Motor neuron (in vitro differentiated cells): Measurements from ENCODE around the gene VIT. TPM values are rescaled to one million over a fixed set of nuclear protein-coding genes. Genes with fewer than 3 reads are reported as not detected.

Experiments
- ATAC-seq, 8 experiments: fragments of 200-7000 bp; cut with Tn5 transposase; replicated peaks in 6 of 8; 2 replicates each; pipeline ENCODE4 v1.8.0; 2021; ENCODE audit warnings: mild to moderate bottlenecking in 8 of 8, moderate library complexity in 8 of 8
- H3K27ac ChIP-seq, 2 donors: fragments of 250-450 bp; sonication (Bioruptor Pico); 2 replicates each; pipeline ENCODE4 v1.9.0; 2021; ENCODE audit warnings: antibody characterized with exemption in 2 of 2, mild to moderate bottlenecking in 2 of 2, moderate library complexity in 1 of 2
- H3K4me1 ChIP-seq, 2 donors: fragments of 250-450 bp; sonication (Bioruptor Pico); replicated peaks in 1 of 2; 2 replicates each; pipeline ENCODE4 v1.6.1; 2021; ENCODE audit warnings: antibody characterized with exemption in 2 of 2, mild to moderate bottlenecking in 2 of 2, moderate library complexity in 1 of 2
- H3K4me3 ChIP-seq, 5 donors: fragments of 250-450 bp; sonication (Bioruptor Pico); 2 replicates each; pipeline ENCODE4 v1.9.0; 2021; ENCODE audit warnings: antibody characterized with exemption in 5 of 5, mild to moderate bottlenecking in 5 of 5, moderate library complexity in 4 of 5
- WGBS, 10 experiments: fragments of 450-650 bp; shearing (Covaris generic); methylation state at CpG; one replicate each; pipeline ENCODE4 v1.0.0; 2022; 5-methylcytosine and 5-hydroxymethylcytosine counted together
- in situ Hi-C, 9 experiments: fragments of 400-800 bp; cut with MboI; loops; one replicate each; pipeline ENCODE4 v1.15.0; 2021; ENCODE audit warnings: low sequenced_read_pairs in 9 of 9, low pct_unique_long_range_greater_than_20kb in 2 of 9; ENCODE audit not compliant: unreplicated experiment in 9 of 9
- total RNA-seq, 8 experiments: library from RNA; unstranded; fragments of 300-600 nt; gene quantifications; 2 replicates each; pipeline versions ENCODE4 v1.2.3 to v1.2.4, GENCODE V29; 2022

The VIT gene
- total RNA-seq, 8 experiments from 2014 or later = 0.09 to 0.71 (median 0.28) TPM; not detected in 5

DNA sequence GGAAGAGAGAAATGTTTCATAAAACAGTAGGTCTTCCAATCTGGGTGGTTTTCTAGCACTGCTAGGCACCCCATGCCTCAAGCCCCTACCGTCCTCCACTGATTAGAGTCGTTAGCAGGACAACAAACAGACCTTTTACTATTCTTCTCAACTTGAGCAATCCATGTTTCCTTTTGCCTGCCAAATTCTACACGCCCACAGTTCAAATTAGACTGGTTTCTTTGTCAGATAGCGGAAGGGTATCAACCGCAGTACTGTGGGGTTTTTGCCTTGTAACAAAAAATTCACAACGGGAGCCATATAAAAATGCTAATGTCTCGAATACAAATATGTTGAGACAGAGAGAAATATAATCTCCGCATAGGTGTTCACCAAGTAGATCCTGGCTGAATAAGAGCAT lies 59.9 kb downstream of the VIT start:
- WGBS, 10 experiments = 40 to 89% (median 82%) methylated on average over 1 to 8 of the region's 8 CpGs
- no peak overlapping the region for H3K4me3 ChIP-seq
- no peaks in the 10 kb centered on the region for H3K4me1 ChIP-seq
- ATAC-seq = no peak
- in situ Hi-C loops = no loop called here
- H3K27ac ChIP-seq = no peak overlapping the region

GRCh38 chr2:36762764-36763490 lies 66.4 kb downstream of the VIT start:
- H3K4me3 ChIP-seq = no peak overlapping the region
- in situ Hi-C loops = no loop called here
- no peak overlapping the region for H3K27ac ChIP-seq
- ATAC-seq = no peak
- 49 to 100% (median 88%) methylated on average over 1 to 6 of the region's 9 CpGs; no CpG with 5 or more reads in 2 of the 10 experiments for WGBS, 10 experiments
- H3K4me1 ChIP-seq = no peaks in the 10 kb centered on the region

DNA sequence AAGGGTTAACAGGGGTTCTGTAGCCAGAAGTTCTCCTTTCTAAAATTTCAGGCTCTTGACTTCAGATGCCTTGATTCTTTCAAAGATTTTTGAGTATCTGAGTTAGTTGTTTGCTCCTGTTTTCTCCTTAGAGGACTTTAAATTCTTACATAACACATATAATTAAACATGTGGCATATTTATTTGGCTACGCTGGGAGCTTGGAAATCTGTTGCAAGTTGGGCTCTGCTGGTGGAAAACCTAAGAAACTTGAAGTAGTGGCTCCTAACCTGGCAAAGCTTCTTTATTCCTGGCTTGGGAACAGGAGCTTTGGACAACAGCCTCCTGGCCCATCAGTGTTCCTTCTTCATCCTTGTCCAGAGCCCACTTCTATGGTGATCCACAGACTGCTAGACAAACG lies 72.6 kb downstream of the VIT start:
- 10 to 88% (median 67%) methylated on average over 1 to 2 of the region's 2 CpGs; no CpG with 5 or more reads in 3 of the 10 experiments for whole genome bisulfite sequencing, 10 experiments
- ATAC-seq = no peak
- in situ Hi-C loops = no loop called here
- Histone ChIP-seq H3K4me3 (no peak overlapping the region), H3K4me1 (no peaks in the 10 kb centered on the region), H3K27ac (no peak overlapping the region)

DNA sequence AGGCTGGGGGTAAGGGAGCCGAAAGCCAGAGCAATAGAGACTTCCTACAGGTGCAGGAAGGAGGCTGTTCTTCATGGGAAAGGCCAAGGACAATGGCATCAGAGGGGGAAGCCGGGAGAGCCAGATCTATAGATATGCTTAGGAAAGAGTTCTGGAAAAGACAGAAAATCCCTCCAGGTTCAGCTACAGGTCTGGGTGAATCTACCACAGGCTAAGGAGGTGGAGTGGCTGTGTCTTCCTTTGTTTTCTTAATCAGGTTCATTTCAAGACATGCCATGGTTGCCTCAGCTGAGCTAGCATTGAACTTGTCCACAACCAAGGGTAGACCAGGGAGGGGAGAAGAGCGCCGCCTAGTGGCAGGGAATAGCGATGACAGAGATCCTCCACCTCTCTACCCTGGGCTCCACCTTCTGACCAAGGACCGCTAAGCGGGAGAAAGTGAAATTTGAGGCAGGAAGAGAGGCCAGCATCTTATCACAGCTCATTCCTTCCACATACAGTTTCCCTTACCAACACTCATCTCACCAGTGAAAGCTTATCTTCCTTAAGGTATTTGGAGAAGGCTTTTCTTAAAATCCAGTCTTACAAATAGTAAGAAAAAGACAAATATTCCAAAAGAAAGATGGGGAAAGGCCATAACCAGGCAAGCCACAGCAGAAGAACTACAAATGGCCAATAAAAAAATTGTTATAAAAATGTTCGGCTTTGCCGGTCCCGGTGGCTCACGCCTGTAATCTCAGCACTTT lies 74.2 kb downstream of the VIT start:
- Histone ChIP-seq H3K4me1 (no peaks in the 10 kb centered on the region), H3K27ac (no peak overlapping the region), H3K4me3 (no peak overlapping the region)
- 40 to 100% (median 61%) methylated on average over 4 to 9 of the region's 11 CpGs; no CpG with 5 or more reads in 1 of the 10 experiments for WGBS, 10 experiments
- in situ Hi-C loops = no loop called here
- ATAC-seq = peak in 3 of 8 experiments; percentile 85 to 99 (median 92)

GRCh38 chr2:36771671-36772070 lies 75.2 kb downstream of the VIT start:
- ATAC-seq = no peak
- in situ Hi-C loops = no loop called here
- no peak overlapping the region for H3K27ac ChIP-seq
- 44 to 92% (median 83%) methylated on average over 1 to 3 of the region's 3 CpGs; no CpG with 5 or more reads in 1 of the 10 experiments for WGBS, 10 experiments
- no peak overlapping the region for H3K4me3 ChIP-seq
- H3K4me1 ChIP-seq = no peaks in the 10 kb centered on the region

DNA sequence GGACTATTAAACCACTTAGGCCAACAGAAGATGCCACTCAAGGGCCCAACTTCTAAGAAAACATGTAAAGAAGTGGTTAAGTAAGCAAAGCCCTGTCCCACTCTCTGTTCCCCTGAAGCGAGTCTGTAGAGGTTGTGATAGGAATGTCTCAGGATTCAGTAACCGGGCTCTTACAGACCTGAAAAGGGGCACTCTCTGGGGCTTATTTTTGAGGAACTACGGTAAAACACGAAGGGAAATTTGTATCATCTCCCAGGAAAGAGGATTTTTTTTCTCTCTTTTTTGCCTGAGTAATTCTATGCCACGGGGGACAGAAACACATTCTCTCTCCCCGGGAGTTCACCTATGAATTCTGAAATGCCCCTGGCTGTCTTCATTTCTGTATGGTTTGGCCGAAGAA lies 77.4 kb downstream of the VIT start:
- in situ Hi-C loops = no loop called here
- WGBS, 10 experiments = 56 to 93% (median 83%) methylated on average over 2 to 7 of the region's 7 CpGs; no CpG with 5 or more reads in 1 of the 10 experiments
- Histone ChIP-seq H3K4me1 (no peaks in the 10 kb centered on the region), H3K4me3 (no peak overlapping the region), H3K27ac (no peak overlapping the region)
- ATAC-seq = no peak

DNA sequence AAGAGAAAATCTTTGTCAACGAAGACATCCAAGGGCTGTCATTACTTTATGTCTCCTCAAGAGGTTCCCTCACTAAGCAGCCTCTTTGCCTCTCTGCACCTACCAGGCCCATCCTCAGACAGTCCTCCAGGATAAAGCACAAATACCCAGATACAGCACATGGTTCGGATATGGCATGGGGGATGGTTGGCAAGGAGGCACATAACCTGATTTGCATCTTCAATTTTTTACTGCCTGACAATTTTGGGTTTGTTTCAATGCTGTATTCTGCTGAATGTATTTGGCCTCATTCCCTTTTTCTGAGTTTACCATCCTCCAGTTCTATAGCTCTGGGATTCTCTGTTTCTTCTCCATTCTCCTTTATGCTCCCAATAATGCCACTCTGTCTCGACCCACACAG lies 78.8 kb downstream of the VIT start:
- Histone ChIP-seq H3K4me3 (no peak overlapping the region), H3K27ac (no peak overlapping the region), H3K4me1 (no peaks in the 10 kb centered on the region)
- no peak for ATAC-seq
- WGBS, 10 experiments = 17 to 71% (median 65%) methylated on average over 1 to 3 of the region's 3 CpGs; no CpG with 5 or more reads in 2 of the 10 experiments
- in situ Hi-C loops = no loop called here

- Histone ChIP-seq H3K4me1 (no peaks in the 10 kb centered on the region), H3K27ac (no peak overlapping the region), H3K4me3 (no peak overlapping the region)
- in situ Hi-C loops = no loop called here
- WGBS, 10 experiments = 40 to 100% (median 87%) methylated on average over 1 to 4 of the region's 4 CpGs; no CpG with 5 or more reads in 3 of the 10 experiments
- no peak for ATAC-seq
Measured at GRCh38 chr2:36775806-36776205, 79.3 kb downstream of the VIT start.

- Histone ChIP-seq H3K4me3 (no peak overlapping the region), H3K4me1 (no peaks in the 10 kb centered on the region), H3K27ac (no peak overlapping the region)
- ATAC-seq = no peak
- WGBS, 10 experiments = 0 to 100% (median 66%) methylated on average over 1 of the region's 2 CpGs; no CpG with 5 or more reads in 4 of the 10 experiments
- in situ Hi-C loops = no loop called here
Measured at GRCh38 chr2:36777272-36777671, 80.8 kb downstream of the VIT start.

DNA sequence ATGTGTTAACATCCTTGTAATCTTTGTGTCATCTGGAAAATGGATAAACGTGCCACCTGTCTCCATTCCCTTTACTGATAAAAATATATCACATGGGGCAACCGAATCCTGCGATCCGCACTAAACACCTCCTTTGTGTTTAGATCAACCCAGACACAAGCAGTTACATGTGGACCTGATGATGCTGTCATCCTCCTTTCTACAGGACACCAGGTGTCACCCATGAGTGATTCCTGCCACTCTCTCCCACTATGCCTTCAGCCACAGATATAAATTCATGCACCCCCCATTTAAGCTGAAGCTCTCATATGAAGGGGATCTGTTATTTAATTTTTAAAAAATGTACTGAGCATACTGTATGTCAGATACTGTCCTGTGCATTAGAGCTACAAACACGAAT lies 81.3 kb downstream of the VIT start:
- WGBS, 10 experiments = 65 to 100% (median 83%) methylated on average over 1 to 5 of the region's 5 CpGs; no CpG with 5 or more reads in 1 of the 10 experiments
- no peak for ATAC-seq
- in situ Hi-C loops = no loop called here
- H3K4me3 ChIP-seq = no peak overlapping the region
- H3K4me1 ChIP-seq = no peaks in the 10 kb centered on the region
- no peak overlapping the region for H3K27ac ChIP-seq

GRCh38 chr2:36779462-36779861 lies 83.0 kb downstream of the VIT start:
- 84 to 100% (median 100%) methylated on average over 1 to 2 of the region's 2 CpGs; no CpG with 5 or more reads in 5 of the 10 experiments for WGBS, 10 experiments
- ATAC-seq = no peak
- H3K4me1 ChIP-seq = no peaks in the 10 kb centered on the region
- in situ Hi-C loops = no loop called here
- H3K4me3 ChIP-seq = no peak overlapping the region
- no peak overlapping the region for H3K27ac ChIP-seq

DNA sequence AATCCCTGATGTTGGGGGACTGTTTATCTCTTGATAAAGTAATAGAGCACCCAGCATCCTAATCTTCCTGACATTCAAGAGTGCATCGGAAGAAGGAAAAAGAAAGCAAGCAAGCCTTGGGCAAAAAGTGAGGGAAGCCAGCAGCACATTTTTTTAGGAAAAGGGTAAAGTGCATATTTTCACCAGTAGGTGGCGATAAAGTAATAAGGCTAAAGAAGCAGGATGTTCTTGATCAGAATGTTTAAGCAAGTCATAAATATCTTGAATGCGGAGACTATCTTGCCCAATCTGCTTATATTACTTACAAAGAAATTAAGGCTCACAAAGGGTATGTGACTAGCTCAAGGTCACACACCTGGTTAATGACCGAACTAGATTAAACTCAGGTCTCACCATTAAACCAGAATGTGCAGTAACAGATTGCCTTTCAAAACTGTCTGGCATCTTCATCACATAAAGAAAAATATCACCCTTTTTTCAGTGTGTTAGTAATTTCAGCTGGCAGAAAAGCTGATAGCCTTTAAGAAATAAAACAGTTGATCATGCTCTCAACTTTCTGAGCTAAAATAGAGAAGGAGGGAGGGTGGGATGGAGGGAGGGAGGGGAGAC lies 83.8 kb downstream of the VIT start:
- 0 to 13% (median 0%) methylated on average over 1 to 4 of the region's 4 CpGs; no CpG with 5 or more reads in 1 of the 10 experiments for WGBS, 10 experiments
- in situ Hi-C loops = no loop called here

More for the DNA sequence above, 83.8 kb downstream of the VIT start:
- no peak overlapping the region for H3K4me3 ChIP-seq
- no peaks in the 10 kb centered on the region for H3K4me1 ChIP-seq
- H3K27ac ChIP-seq = no peak overlapping the region
- ATAC-seq = peak in 3 of 8 experiments; percentile 56 to 73 (median 65)
